Activated naive CD4-positive, alpha-beta T cell treated with anti-CD3 and anti-CD28 coated beads for 36 hours (primary cell): ENCODE measurements around the gene RASSF9. TPM values are rescaled to one million over a fixed set of nuclear protein-coding genes. Genes with fewer than 3 reads are reported as not detected.

ENCODE experiments used
- CTCF ChIA-PET: fragments of 350-600 bp; sonication (Branson Sonifier 250); formaldehyde crosslinking; loops from one replicate; lab custom pipeline; 2021; ENCODE audit warnings: antibody characterized with exemption; lab: Charles Lee
- DNase-seq: peaks from one replicate; pipeline ENCODE4 v3.0.0-alpha.2; 2020
- H3K27ac Mint-ChIP-seq: one replicate; pipeline ENCODE4 v1.8.0; 2021; ENCODE audit warnings: mild to moderate bottlenecking, mixed read lengths
- H3K27me3 Mint-ChIP-seq: one replicate; pipeline ENCODE4 v1.8.0; 2021; ENCODE audit warnings: low read depth, mixed read lengths
- H3K36me3 Mint-ChIP-seq: one replicate; pipeline ENCODE4 v1.8.0; 2021; ENCODE audit warnings: low read depth, mixed read lengths
- H3K4me1 Mint-ChIP-seq: one replicate; pipeline ENCODE4 v1.8.0; 2021; ENCODE audit warnings: low read depth, mixed read lengths
- H3K4me3 Mint-ChIP-seq: one replicate; pipeline ENCODE4 v1.8.0; 2021; ENCODE audit warnings: mild to moderate bottlenecking, moderate library complexity, mixed read lengths
- H3K9me3 Mint-ChIP-seq: one replicate; pipeline ENCODE4 v1.8.0; 2021; ENCODE audit warnings: mixed read lengths
- intact Hi-C: fragments of 100-400 bp; cut with micrococcal nuclease; formaldehyde crosslinking; loops from one replicate; pipeline ENCODE4 v1.15.1; 2023
- total RNA-seq, 2 experiments: library from RNA; stranded (reverse); gene quantifications; one replicate each; pipeline ENCODE4 v1.2.3, GENCODE V29; 2021

Gene RASSF9
- total RNA-seq, 2 experiments from 2014 or later, result not detected

- CTCF ChIA-PET, result interaction anchor here (1.0 kb wide), 1 partner anchor 16 kb away, joined by 3 read pairs; no protein-coding TSS in a partner anchor
These were observed 598 bp downstream of the RASSF9 start for GRCh38 chr12:85835426-85836196.

GRCh38 chr12:85834378-85834777 is 1.8 kb downstream of the RASSF9 start:
- no peaks in the 10 kb centered on the region for H3K36me3 Mint-ChIP-seq
- H3K9me3 Mint-ChIP-seq, result no peaks in the 10 kb centered on the region
- no peak for DNase-seq
- no peaks in the 10 kb centered on the region for H3K4me1 Mint-ChIP-seq
- CTCF ChIA-PET, result no interaction called here
- no peak overlapping the region for H3K27ac Mint-ChIP-seq
- no peak overlapping the region for H3K4me3 Mint-ChIP-seq
- peaks cover 2% of the 10 kb centered on the region for H3K27me3 Mint-ChIP-seq
- intact Hi-C loops, result no loop called here

More at GRCh38 chr12:85835426-85836196, 598 bp downstream of the RASSF9 start:
- intact Hi-C loops, result no loop called here
- H3K4me1 Mint-ChIP-seq, result no peaks in the 10 kb centered on the region
- no peaks in the 10 kb centered on the region for H3K36me3 Mint-ChIP-seq
- DNase-seq, result no peak
- no peaks in the 10 kb centered on the region for H3K9me3 Mint-ChIP-seq
- H3K27ac Mint-ChIP-seq, result no peak overlapping the region
- H3K4me3 Mint-ChIP-seq, result no peak overlapping the region
- H3K27me3 Mint-ChIP-seq, result peaks cover 2% of the 10 kb centered on the region

- intact Hi-C loops, result no loop called here
- H3K9me3 Mint-ChIP-seq, result no peaks in the 10 kb centered on the region
- no peak overlapping the region for H3K4me3 Mint-ChIP-seq
- DNase-seq, result no peak
- H3K4me1 Mint-ChIP-seq, result no peaks in the 10 kb centered on the region
- CTCF ChIA-PET, result no interaction called here
- H3K27ac Mint-ChIP-seq, result no peak overlapping the region
- H3K36me3 Mint-ChIP-seq, result no peaks in the 10 kb centered on the region
- peaks cover 2% of the 10 kb centered on the region for H3K27me3 Mint-ChIP-seq
These were observed 2.6 kb downstream of the RASSF9 start for GRCh38 chr12:85833579-85833978.

GRCh38 chr12:85831327-85831990 is 4.8 kb downstream of the RASSF9 start:
- H3K27ac Mint-ChIP-seq, result no peak overlapping the region
- no peaks in the 10 kb centered on the region for H3K36me3 Mint-ChIP-seq
- H3K4me1 Mint-ChIP-seq, result no peaks in the 10 kb centered on the region
- H3K27me3 Mint-ChIP-seq, result peaks cover 2% of the 10 kb centered on the region
- no peak for DNase-seq
- CTCF ChIA-PET, result no interaction called here
- intact Hi-C loops, result no loop called here
- no peaks in the 10 kb centered on the region for H3K9me3 Mint-ChIP-seq
- H3K4me3 Mint-ChIP-seq, result no peak overlapping the region

GRCh38 chr12:85829391-85829790 is 6.8 kb downstream of the RASSF9 start:
- Mint-ChIP-seq H3K27ac (no peak overlapping the region), H3K9me3 (no peaks in the 10 kb centered on the region), H3K36me3 (no peaks in the 10 kb centered on the region), H3K4me3 (no peak overlapping the region), H3K4me1 (no peaks in the 10 kb centered on the region), H3K27me3 (no peaks in the 10 kb centered on the region)
- CTCF ChIA-PET, result no interaction called here
- DNase-seq, result no peak
- intact Hi-C loops, result no loop called here

- CTCF ChIA-PET, result no interaction called here
- intact Hi-C loops, result no loop called here
- DNase-seq, result no peak
- no peaks in the 10 kb centered on the region for H3K36me3 Mint-ChIP-seq
- H3K4me3 Mint-ChIP-seq, result no peak overlapping the region
- H3K27me3 Mint-ChIP-seq, result no peaks in the 10 kb centered on the region
- H3K27ac Mint-ChIP-seq, result no peak overlapping the region
- no peaks in the 10 kb centered on the region for H3K4me1 Mint-ChIP-seq
- no peaks in the 10 kb centered on the region for H3K9me3 Mint-ChIP-seq
These were observed 7.6 kb downstream of the RASSF9 start for GRCh38 chr12:85828576-85828975.

- no peak overlapping the region for H3K27ac Mint-ChIP-seq
- no peak for DNase-seq
- no peaks in the 10 kb centered on the region for H3K36me3 Mint-ChIP-seq
- H3K4me3 Mint-ChIP-seq, result no peak overlapping the region
- no peaks in the 10 kb centered on the region for H3K4me1 Mint-ChIP-seq
- CTCF ChIA-PET, result no interaction called here
- intact Hi-C loops, result no loop called here
- H3K27me3 Mint-ChIP-seq, result no peaks in the 10 kb centered on the region
- peaks cover 4% of the 10 kb centered on the region for H3K9me3 Mint-ChIP-seq
These were observed 10.5 kb downstream of the RASSF9 start for GRCh38 chr12:85825746-85826145.

- no peak for DNase-seq
- CTCF ChIA-PET, result interaction anchor here (0.6 kb wide), 1 partner anchor 1451 kb away, joined by 5 read pairs; no protein-coding TSS in a partner anchor
- Mint-ChIP-seq H3K27me3 (no peaks in the 10 kb centered on the region), H3K4me1 (no peaks in the 10 kb centered on the region), H3K9me3 (peaks cover 4% of the 10 kb centered on the region), H3K36me3 (no peaks in the 10 kb centered on the region), H3K27ac (no peak overlapping the region), H3K4me3 (no peak overlapping the region)
- intact Hi-C loops, result no loop called here
These were observed 12.6 kb downstream of the RASSF9 start for GRCh38 chr12:85823436-85824180.

- Mint-ChIP-seq H3K27me3 (no peaks in the 10 kb centered on the region), H3K27ac (no peak overlapping the region), H3K9me3 (peaks cover 4% of the 10 kb centered on the region), H3K4me1 (no peaks in the 10 kb centered on the region), H3K36me3 (no peaks in the 10 kb centered on the region), H3K4me3 (no peak overlapping the region)
- DNase-seq, result no peak
- CTCF ChIA-PET, result no interaction called here
- intact Hi-C loops, result no loop called here
These were observed 14.4 kb downstream of the RASSF9 start for GRCh38 chr12:85821759-85822158.

GRCh38 chr12:85821206-85821605 is 15.0 kb downstream of the RASSF9 start:
- Mint-ChIP-seq H3K4me3 (no peak overlapping the region), H3K4me1 (no peaks in the 10 kb centered on the region), H3K27ac (no peak overlapping the region), H3K27me3 (no peaks in the 10 kb centered on the region), H3K36me3 (no peaks in the 10 kb centered on the region), H3K9me3 (peaks cover 4% of the 10 kb centered on the region)
- intact Hi-C loops, result no loop called here
- DNase-seq, result no peak
- CTCF ChIA-PET, result no interaction called here

GRCh38 chr12:85820101-85820500 is 16.1 kb downstream of the RASSF9 start:
- no peaks in the 10 kb centered on the region for H3K27me3 Mint-ChIP-seq
- no peaks in the 10 kb centered on the region for H3K4me1 Mint-ChIP-seq
- H3K36me3 Mint-ChIP-seq, result no peaks in the 10 kb centered on the region
- intact Hi-C loops, result no loop called here
- no peak overlapping the region for H3K4me3 Mint-ChIP-seq
- no peak for DNase-seq
- H3K27ac Mint-ChIP-seq, result no peak overlapping the region
- CTCF ChIA-PET, result no interaction called here
- H3K9me3 Mint-ChIP-seq, result peaks cover 4% of the 10 kb centered on the region

- no peak overlapping the region for H3K27ac Mint-ChIP-seq
- H3K9me3 Mint-ChIP-seq, result no peaks in the 10 kb centered on the region
- no peaks in the 10 kb centered on the region for H3K27me3 Mint-ChIP-seq
- intact Hi-C loops, result no loop called here
- no peak overlapping the region for H3K4me3 Mint-ChIP-seq
- H3K4me1 Mint-ChIP-seq, result no peaks in the 10 kb centered on the region
- CTCF ChIA-PET, result no interaction called here
- H3K36me3 Mint-ChIP-seq, result no peaks in the 10 kb centered on the region
- DNase-seq, result no peak
These were observed 21.5 kb downstream of the RASSF9 start for GRCh38 chr12:85814741-85815140.
